ENCODE measurements around the gene KCNQ1.

Gene KCNQ1

DNA sequence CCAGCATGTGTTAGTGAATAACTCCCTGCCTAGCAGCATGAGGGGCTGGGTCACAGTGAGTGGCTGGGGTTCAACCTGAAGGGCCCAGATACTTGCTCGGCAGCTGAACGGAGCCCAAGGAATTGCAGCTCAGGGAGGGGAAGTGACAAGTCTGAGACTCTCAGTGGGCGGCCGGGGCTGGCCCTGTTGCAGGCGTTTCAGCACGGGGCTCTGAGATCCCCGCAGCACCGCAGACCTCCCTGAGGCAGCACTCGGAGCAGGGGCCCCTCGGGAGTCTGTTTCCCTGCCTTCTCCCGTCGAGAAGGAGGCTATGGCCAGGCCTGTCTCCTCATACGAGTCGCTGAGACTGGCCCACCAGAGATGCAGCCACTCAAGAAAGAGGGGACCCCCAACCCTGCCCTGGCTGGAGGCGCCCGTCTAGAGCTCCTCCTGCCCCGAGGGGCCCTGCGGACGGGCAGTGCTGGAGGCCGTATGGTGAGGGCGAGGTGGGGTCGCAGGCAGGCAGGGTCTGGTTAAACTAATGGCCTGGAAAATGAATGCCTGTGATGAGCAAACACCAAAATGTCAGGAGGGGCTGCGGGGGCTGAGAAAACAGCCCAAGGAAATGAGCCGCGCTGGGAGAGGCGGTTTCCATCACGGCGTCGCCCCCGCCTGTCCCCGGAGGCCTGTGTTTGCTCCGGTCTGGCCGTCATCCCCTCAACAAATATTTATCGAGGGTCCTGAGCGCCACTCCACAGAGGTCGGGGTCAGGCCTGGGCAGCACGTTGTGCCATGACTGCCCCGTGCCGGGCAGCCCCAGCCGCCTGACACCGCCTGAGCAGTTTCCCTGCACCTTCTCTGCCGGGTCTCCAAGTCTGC is 35.0 kb upstream of the KCNQ1 start:
- in situ Hi-C loops (cut with MboI; ENCODE audit: low sequenced_read_pairs), result no loop called here

DNA sequence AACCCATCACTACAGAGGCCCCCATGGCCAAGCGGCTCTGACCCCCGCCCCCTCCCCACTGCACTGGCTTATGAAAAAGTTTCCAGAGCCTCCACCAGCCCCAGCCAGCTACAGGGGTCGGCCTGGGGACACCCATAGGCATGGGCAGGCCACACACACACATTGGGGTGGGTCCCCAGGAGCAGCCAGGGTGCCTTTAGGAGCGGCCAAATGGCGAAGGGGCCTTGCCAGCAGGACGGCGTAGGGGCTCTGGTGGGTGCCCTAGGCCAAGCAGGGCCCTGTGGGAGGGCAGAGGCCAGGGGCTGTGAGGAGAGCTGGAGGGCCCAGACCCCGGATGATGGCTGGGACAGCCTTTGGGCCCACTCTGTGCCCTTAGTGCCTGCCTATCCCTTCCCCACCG is 34.2 kb upstream of the KCNQ1 start:
- in situ Hi-C loops (cut with MboI; ENCODE audit: low sequenced_read_pairs), result no loop called here

DNA sequence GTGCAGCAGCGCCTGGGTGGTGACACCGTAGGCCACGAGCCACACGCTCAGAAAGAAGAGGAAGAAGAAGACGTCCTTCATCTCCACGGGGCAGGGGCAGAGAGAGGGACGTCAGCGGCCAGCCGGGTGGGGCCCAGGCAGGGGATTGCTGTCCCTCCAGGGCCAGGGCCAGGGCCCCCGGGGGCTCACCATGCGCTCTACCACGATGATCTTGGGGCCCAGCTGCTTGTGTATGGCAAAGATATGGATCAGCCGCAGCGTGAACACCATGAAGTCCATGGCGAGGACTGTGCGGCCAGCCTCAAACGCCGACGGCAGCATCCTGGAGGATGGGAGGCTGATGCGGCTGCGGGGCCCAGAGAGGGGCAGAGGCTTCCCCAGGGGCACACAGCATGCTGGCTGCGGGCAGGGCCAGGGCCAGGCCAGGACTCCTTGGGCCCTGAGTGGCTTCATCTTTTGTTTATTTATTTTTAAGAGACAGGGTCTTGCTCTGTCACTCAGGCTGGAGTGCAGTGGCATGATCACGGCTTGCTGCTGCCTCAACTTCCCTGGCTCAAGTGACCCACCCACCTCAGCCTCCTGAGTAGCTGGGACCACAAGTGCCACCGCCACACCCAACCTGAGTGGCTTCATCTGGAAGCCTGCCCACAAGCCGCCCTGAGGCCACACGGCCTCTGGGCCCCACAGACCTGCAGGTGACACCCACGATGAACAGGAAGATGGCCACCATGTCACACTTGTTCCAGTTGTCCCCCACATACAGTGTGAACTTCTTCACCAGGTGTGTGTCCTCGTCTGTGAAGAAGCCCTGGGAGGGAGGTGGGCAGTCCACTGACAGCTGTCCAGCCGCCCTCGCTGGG is 33.1 kb upstream of the KCNQ1 start:
- in situ Hi-C loops (cut with MboI; ENCODE audit: low sequenced_read_pairs), result no loop called here

DNA sequence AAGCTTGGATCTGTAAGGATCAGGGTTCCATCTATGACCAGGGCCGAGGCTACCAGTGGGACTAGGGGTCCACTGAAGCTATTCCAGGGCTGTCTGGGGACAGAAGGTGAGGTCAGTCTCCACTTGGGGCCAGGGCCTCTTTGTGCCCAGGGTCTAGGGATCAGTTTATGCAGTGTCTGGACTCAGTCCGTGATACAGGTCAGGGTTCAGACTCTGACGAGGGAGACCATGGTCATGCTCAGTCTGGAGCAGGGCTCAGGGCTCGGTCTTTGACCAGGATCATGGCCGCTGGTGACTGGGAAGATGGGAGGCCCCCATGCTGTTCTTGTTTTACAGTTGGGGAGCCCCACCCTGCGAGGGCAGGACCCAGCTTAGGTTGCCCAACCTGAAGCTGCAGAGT is 32.5 kb upstream of the KCNQ1 start:
- in situ Hi-C loops (cut with MboI; ENCODE audit: low sequenced_read_pairs), result no loop called here

DNA sequence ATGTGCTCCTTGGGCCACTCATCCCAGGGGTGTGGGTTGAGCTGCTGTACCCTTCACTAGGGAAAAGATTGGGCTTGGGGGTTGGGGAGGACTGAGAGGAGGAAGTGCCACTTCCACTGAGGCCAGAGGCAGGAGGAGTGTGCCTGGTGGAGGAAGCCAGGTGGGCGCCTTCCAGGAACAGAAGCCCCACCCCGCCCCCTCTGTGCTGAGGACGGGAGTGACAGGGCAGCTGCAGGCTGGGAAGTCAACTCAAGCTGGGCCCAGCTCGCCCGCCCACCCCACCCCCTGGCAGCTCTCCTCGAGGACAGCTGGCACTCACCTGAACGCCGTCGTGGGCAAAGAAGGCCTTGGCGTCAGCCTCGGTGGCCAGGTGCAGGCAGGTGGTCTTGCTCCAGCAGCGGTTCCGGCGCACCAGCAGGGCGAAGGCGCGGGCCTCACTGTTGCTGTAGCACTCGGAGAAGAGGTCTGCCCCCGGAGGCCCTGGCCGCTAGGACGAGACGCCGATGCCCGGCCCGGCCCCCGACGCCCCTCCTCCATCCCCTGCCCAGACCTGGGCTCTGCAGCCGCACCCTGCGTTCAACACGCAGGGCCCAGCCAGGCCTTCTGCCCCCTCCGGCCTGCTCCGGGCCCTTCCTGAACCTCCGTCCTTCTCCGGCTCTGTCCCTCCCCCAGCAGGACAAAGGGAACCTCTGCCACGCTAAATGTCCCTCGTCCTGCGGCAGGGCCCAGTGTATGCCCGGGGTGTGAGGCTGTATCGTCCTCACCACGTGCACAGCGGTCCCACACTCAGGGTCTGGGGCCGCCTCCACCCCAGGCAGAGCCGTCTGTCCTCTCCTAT is 30.8 kb upstream of the KCNQ1 start:
- in situ Hi-C loops (cut with MboI; ENCODE audit: low sequenced_read_pairs), result no loop called here

DNA sequence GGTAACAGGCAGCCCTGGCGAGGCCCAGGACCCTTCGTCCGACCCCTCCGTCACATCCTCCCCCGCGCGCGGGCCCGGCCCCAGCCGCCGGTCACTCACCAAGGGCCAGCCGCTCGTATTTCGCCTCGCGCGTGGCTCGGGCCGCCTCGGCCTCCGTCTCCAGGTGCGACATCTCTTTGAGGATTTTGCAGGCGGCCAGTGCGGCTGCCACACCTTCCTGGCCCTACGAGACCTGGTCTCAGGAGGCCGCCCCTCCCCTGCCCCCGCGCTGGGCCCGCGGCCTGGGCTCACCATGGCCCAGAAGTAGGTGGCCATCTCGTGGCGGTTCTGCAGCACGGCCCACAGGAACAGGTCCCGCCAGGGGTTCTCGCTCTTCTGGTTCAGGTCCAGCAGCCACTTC is 30.2 kb upstream of the KCNQ1 start:
- in situ Hi-C loops (cut with MboI; ENCODE audit: low sequenced_read_pairs), result no loop called here

DNA sequence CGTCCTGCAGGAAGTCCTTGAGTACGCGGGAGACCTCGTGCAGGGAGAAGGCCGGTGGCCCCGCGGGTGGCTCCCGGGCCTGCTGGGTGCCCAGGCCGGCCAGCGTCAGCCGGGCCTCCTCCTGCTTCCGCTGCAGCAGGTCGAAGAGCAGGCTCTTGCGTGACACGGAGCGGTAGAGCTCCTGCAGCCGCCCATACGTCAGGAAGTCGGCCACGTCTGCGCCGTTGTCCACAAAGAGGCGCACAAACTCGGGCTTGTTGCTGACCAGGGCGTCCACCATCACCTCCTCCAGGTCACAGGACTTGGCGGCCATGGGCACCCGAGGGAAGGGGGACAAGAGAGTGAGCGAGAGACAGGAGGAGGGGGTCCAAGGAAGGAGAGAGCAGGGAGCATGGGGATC is 29.6 kb upstream of the KCNQ1 start:
- in situ Hi-C loops (cut with MboI; ENCODE audit: low sequenced_read_pairs), result no loop called here

DNA sequence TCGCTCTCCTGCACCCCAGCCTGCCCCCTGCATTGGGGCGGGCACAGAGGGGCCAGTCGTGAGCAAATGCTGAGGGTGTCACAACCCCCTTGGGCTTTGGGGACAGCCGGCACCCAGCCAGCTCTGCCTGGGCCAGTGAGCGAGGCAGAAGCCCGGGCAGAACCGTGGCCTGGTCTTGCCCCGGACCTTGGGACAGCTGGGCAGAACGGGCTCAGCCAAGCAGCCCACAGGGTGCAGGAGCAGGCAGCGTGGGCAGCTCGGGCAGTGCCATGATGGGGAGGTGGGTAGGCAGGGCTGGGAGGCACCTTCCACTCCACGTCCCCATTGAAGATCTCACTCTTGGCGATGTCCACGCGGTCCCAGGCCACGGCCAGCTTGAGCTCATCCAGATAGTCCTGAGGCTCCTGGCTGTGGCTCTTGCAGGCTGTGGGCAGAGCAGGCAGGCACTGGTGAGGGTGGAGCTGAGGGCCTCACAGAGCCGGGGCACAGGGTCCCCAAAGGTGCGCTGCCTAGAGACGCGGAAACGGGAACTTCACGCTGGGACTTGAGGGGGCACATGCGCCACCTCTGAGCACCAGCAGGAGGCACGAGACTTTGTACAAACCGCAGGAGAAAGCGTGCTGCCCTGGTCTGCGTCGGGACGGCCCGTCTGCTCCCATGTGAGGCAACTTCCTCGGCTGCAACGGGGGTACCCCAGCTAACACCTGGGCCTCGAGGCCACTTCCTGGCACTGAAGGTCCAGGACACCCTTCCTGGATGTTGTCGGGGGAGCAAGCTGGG is 29.0 kb upstream of the KCNQ1 start:
- in situ Hi-C loops (cut with MboI; ENCODE audit: low sequenced_read_pairs), result no loop called here

DNA sequence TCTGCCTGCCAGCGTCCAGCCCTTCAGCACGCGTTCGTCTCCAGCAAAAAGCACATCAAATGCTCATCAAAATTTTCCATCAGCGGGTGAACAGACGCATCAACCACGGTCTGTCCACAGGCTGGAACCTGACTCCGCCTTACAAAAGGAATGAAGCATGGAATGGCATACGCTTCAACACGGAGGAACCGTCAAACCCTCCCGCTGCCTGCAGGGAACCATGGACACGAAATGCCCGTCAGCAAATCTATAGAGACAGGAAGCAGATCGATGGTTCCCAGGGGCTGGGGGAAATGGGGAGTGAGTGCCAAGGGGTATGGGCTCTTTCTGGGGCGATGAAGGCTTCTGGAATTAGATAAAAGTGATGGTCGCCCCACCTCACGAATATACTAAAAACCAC is 28.0 kb upstream of the KCNQ1 start:
- in situ Hi-C loops (cut with MboI; ENCODE audit: low sequenced_read_pairs), result no loop called here

DNA sequence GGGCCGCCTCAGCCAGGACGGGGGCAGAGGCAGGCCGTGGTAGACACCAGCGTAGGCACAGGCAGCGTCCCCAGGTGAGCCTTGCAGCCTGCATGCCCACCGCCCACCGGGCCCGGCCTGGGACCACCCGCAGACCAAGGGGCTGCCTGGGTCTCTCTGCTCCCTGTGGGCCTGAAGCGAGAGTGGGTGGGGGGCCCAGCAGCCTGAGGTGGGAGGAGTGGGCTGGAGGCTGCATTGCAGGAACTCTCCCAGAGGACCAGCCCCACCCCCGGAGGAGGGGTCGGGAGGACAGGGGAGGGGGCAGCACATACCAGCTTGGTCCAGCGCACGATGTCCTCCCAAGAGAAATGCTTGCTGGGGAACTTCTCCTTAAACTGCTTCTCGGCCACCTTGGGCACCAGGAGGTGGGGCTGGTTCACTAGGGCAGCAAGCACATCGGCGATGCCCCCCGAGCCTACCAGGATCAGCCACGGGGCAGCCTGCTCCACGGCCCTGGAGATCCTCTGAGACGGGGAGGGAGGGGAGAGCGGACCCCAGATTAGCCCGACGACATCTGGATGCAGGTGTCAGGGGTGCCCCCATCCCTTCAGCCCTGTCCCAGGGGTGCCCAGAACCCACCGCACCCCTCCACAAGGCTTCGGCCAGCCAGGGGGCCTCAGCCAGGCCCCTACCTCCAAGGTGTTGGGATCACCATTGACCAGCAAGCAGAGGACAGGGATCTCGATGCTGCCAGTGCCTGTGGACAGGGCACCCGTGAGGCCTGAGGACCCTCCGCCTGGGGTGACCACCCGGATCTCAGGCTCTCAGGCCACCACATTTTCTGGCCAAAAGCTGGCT is 26.7 kb upstream of the KCNQ1 start:
- in situ Hi-C loops (cut with MboI; ENCODE audit: low sequenced_read_pairs), result no loop called here

DNA sequence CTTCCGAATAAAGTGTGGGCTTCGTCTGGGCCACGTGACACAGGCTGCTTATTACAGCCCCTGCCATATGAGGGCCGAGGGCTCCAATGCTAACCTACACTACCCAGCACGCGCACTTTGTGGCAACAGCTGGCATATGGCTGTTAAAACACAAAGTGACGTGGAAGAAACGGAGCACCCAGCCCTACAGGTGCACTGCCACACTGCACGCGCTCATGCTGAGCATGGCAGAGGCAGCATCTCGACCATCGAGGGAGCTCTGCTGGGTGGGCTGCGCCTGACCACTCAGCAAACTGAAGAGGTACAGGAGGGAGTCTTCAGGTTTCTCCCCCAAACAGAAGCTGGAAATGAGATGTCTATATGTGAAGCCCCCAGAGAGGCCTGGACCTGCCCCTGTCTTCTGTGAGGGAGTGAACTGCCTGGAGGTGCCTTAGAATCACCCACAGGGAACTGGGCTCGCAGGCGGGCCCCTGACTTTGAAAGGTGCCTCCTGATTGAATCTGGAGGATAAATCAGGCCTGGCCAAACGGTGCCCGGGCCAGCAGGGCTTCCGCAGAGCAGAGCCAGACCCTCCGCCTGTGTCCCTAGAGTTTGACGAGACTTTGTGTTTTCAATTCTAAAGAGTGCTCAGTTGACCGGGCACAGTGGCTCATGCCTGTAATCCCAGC is 26.0 kb upstream of the KCNQ1 start:
- in situ Hi-C loops (cut with MboI; ENCODE audit: low sequenced_read_pairs), result no loop called here

DNA sequence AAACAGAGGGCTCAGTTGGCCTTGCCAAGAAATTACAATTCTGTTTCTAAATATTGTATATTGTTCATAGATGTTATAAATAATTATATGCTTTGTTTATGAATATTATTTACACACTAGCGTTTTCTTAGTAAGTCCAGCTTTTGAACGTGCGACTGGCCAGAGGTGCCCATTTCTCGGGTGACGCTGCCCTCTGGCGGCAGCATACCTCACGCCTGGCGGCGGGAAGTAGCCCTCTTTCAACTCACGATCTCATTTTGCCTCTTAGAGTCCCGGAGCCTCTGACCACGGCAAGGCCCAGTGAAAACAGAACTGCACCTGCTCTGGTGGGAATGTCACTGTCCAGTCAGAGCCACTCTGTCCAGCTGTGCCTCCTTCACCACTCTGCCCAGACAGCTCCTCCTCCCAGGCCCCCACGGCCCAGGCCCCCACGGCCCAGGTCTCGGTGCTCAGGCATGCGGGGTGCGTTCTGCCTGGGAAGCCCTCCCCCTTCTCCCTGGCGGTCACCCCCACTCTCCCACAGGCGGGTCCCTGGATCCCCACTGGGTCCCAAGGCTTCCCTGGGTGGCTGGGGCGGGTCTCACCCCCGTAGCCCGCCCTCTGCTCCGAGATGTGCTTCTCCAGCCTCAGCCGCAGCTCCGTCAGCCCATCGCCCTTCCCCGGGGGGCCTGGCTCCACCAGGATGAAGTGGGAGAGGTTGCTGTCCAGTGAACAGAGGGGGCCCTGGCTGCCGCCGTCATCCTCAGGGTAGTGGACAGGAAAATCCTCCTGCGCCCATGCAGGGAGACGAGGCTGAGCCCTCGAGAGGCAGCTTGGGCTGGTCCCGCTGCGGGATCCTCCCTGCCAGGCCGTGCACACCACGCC is 24.9 kb upstream of the KCNQ1 start:
- in situ Hi-C loops (cut with MboI; ENCODE audit: low sequenced_read_pairs), result no loop called here

DNA sequence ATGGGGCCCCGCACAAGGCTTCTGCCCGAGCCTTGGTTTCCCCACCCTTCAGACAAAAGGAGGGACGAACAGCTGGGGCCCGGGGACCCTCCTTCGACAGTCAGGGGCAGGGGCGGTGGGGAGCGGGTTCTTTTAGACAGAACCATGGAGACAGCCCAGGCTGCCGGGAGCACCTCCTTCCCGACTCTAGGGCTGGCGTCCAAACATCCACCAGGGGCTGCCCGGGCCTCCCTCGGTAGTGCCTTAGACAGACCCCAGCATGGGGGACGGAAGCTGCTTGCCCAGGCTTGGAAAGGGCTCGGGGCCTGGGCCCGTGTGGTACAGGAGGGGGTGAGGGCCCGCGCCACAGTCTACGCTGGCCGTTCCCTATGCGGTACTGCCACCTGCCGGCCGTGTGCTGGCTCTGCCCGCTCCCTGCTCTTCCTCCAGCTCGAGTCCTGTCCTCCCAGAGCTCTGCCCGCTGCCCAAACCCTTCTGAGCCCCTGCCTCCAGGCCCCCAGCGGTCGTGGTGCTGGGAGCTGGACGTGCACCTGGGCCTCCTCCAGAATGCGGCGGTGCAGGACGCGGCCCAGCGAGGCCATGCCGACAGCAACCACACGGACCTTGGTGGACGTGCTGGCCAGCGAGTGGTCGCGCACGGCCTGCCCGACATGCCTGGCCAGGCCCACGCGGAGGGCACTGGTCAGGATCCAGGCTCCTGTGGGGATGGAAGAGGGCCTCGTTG is 24.1 kb upstream of the KCNQ1 start:
- in situ Hi-C loops (cut with MboI; ENCODE audit: low sequenced_read_pairs), result no loop called here

DNA sequence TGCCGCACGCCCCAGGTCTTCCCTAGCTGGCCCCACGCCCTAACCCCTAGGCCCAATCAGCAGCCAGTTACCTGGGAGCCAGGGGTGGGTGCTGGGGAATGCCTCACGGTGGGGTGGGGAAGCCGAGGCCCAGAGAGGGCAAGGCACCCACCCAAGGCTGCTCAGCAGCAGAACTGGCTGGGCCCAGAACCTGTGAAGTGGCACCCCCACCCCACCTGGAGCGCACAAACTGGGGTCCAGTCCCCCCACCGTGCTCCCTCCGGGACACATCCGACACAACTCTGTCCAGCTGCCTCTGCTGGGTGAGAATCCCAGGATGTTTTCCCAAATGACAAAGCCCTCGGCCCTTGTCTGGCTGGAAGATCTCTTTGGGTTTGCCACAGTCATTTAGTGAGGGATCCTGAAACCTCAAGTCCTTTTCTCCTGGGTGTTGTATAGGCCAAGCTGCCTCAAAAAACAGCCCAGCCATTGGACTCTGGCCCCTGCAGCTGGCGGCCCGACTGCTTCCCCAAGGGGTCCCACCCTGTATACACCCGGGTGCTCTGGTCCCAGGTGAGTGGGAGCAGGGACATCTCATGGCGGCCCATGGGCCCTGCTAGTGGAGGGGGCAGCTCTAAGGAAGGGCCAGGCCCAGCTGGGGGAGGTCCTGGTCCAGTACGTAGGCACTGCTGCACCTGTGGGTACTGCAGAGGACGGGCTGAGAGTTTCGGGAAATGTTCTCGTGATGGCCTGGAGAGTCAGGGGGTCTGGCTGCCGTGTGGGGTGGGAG is 23.4 kb upstream of the KCNQ1 start:
- in situ Hi-C loops (cut with MboI; ENCODE audit: low sequenced_read_pairs), result no loop called here

DNA sequence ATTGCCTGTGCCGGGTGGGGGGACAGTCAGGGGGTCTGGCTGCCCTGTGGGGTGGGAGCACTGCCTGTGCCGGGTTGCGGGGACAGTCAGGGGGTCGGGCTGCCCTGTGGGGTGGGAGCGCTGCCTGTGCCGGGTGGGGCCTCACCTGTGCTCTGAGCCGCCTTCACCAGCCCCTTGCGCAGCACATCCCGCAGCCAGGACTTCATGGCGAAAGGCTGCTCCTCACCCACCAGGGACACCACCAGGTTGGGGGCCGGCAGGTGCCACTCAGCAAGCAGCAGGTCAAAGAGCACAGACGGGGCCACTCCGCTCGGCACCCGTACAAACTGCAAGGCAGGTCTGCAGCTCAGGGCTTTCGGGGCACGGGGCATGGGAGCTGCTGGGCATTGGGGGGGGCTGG is 22.8 kb upstream of the KCNQ1 start:
- in situ Hi-C loops (cut with MboI; ENCODE audit: low sequenced_read_pairs), result no loop called here

DNA sequence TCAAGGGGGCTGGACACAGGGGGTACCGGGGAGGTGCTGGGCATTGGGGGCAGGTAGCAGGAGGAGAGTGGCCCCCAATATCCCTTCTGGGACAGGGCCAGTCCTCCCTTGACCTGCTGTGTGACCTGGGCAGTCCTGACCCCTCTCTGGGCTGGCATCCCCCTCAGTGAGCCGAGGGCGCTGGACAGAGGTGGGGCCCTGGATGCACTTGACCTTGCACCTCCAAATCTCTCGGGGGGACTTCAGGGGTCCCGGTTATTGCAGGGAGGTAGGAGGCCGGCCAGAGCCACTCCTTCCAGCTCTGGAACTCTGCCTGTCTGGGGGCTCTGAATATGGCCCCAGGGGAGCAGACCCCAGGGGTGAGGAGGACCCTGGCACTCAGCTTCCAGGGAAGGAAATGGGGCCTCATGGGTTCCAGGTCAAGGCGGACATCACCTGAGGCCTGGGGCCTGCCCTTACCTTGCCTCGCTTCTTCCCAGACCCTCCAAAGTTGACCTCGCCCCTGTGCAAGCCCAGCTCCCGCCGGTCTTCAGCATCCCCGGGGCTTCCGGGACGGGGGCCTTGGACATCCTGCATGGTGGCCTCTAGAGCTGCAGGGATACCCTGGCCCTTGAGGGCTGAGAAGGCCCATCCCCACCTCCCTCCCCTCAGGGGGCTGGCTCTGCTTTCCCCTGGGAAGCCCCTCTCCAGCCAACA is 22.2 kb upstream of the KCNQ1 start:
- in situ Hi-C loops (cut with MboI; ENCODE audit: low sequenced_read_pairs), result no loop called here

Measured in hTERT RPE-1 (cell line).